ENCODE results near the gene HPS5.

HPS5 gene

DNA sequence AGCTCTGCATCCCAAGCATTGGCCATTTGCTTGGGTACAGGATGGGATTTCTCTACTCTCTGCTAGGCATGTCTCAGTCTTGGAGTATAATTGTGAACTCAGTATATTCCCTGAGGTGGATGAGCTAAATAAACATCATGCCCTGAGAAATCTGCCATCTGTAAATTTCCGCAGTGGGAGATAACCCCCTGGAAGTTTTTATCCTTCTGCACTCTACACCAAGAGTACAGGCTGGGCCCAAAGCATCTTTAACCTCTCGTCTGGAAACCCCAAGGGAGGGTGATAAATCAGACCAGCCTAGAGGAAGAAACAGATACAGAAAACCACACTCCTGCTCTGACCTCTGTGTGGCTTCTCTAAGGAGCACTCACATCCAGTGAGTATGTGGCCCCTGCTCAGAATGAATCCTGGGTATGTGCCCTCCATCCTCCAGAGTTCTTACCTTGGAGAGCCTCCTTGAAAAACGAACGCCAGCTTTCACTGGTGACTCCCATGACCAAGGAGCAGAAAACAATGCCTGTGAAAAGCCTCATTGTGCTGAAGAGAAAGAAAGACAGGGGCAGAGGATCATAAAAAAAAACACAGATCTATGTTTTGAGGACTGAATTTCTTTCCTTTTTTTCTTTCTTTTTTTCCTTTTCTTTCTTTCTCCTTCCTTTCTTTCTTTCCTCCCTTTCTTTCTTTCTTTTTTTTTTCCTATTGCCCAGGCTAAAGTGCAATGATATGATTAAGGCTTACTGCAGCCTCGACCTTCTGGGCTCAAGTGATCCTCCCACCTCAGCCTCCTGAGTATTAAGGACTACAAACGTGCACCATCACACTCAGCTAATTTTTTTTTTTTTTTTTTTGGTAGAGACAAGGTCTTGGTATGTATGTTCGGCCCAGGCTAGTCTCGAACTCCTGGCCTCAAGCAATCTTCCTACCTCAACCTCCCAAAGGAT is 86.3 kb downstream of the HPS5 start:
- DNase-seq, result no peak

DNA sequence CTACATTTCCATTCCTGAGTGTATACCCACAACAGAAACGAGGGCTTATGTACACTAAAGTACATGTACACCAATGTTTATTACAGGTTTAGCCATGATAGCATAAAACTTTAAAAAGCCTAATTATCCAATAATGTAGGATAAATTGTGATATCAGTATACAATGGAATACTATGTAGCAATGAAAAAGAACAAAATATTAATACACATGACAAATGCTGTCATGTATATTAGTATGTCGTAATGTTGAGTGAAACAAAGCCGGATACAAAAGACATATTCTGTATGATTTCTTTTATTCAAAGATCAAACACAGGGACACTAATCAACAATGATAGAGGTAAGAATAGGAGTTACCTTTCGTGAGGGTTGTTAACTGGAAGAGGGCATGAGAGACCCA is 88.0 kb downstream of the HPS5 start:
- no peak for DNase-seq

DNA sequence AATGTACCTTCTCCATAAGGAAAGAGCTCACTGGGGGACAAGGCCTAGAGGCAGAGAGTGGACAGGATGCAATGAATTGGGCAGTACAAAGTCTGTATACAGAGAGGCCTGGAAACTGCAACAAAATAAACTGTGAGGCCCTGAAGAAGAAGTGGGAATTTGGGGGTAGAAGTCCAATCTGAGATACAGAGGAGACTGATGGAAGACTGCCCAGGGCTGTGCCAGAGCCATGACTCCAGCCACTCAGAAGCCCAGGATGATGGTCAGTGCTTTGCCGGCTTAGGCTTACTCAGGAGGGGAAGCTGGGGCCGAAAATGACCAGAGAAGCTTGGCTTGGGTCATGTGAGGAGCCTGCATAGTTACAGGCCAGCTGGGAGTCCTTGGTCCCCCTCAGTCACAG is 91.1 kb downstream of the HPS5 start:
- DNase-seq, result no peak

DNA sequence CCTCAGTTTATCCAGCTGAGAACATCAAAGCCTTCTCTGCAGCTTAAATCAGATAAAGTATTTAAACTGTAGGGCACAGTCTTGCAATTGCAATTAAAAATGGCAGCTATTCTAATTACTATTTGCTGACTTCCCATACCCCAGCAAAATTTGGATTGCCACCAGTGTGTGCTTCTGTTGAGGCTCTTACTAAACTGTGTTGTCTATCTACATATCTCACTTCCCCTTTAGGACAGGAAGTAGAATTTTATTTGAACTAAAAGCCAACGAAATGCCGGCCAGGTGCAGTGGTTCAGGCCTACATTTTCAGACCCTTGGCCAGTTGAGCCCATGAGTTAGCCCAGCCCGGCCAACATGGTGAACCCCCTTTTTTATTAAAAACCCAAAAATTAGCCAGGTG is 92.4 kb downstream of the HPS5 start:
- no peak for DNase-seq
